ENCODE measurements around the gene PCCB.
A peak's percentile ranks its signal among the peaks of the same experiment; 100 is the strongest.

The PCCB gene

GRCh38 chr3:136277115-136277514 lies 27.0 kb downstream of the PCCB start:
- DNase-seq (ENCODE audit: insufficient read length, low spot score) (no peak), FAIRE-seq (no peak)
- no peak for TF ChIP-seq POLR2A (IDR thresholded peaks at IDR 0.05; ENCODE audit: low read depth, low read length)

- FAIRE-seq (no peak), DNase-seq (ENCODE audit: insufficient read length, low spot score) (no peak)
- TF ChIP-seq POLR2A (IDR thresholded peaks at IDR 0.05; ENCODE audit: low read depth, low read length) = no peak
Observed at GRCh38 chr3:136277634-136278033, 27.5 kb downstream of the PCCB start.

- FAIRE-seq = no peak
- no peak for DNase-seq (ENCODE audit: insufficient read length, low spot score)
- TF ChIP-seq POLR2A (IDR thresholded peaks at IDR 0.05; ENCODE audit: low read depth, low read length) = no peak
Observed at GRCh38 chr3:136279092-136279491, 29.0 kb downstream of the PCCB start.

GRCh38 chr3:136280961-136281360 lies 30.8 kb downstream of the PCCB start:
- FAIRE-seq (no peak), DNase-seq (ENCODE audit: insufficient read length, low spot score) (no peak)
- no peak for TF ChIP-seq POLR2A (IDR thresholded peaks at IDR 0.05; ENCODE audit: low read depth, low read length)

- no peak for DNase-seq (ENCODE audit: insufficient read length, low spot score)
- no peak for FAIRE-seq
- no peak for TF ChIP-seq POLR2A (IDR thresholded peaks at IDR 0.05; ENCODE audit: low read depth, low read length)
Observed at GRCh38 chr3:136281966-136282520, 31.9 kb downstream of the PCCB start.

GRCh38 chr3:136283627-136284026 lies 33.5 kb downstream of the PCCB start:
- DNase-seq (ENCODE audit: insufficient read length, low spot score) = no peak
- FAIRE-seq = no peak
- TF ChIP-seq POLR2A (IDR thresholded peaks at IDR 0.05; ENCODE audit: low read depth, low read length) = no peak

GRCh38 chr3:136291302-136291701 lies 41.2 kb downstream of the PCCB start:
- FAIRE-seq (no peak), DNase-seq (ENCODE audit: insufficient read length, low spot score) (no peak)
- no peak for TF ChIP-seq POLR2A (IDR thresholded peaks at IDR 0.05; ENCODE audit: low read depth, low read length)

- FAIRE-seq = no peak
- DNase-seq (ENCODE audit: insufficient read length, low spot score) = no peak
- TF ChIP-seq POLR2A (IDR thresholded peaks at IDR 0.05; ENCODE audit: low read depth, low read length) = no peak
Observed at GRCh38 chr3:136292500-136292899, 42.4 kb downstream of the PCCB start.

- FAIRE-seq (no peak), DNase-seq (ENCODE audit: insufficient read length, low spot score) (no peak)
- TF ChIP-seq POLR2A (IDR thresholded peaks at IDR 0.05; ENCODE audit: low read depth, low read length) = no peak
Observed at GRCh38 chr3:136293279-136293678, 43.1 kb downstream of the PCCB start.

- DNase-seq (ENCODE audit: insufficient read length, low spot score) (no peak), FAIRE-seq (no peak)
- TF ChIP-seq POLR2A (IDR thresholded peaks at IDR 0.05; ENCODE audit: low read depth, low read length) = no peak
Observed at GRCh38 chr3:136294176-136294575, 44.0 kb downstream of the PCCB start.

GRCh38 chr3:136296960-136297359 lies 46.8 kb downstream of the PCCB start:
- DNase-seq (ENCODE audit: insufficient read length, low spot score) (no peak), FAIRE-seq (no peak)
- no peak for TF ChIP-seq POLR2A (IDR thresholded peaks at IDR 0.05; ENCODE audit: low read depth, low read length)

GRCh38 chr3:136297826-136298225 lies 47.7 kb downstream of the PCCB start:
- FAIRE-seq (no peak), DNase-seq (ENCODE audit: insufficient read length, low spot score) (no peak)

GRCh38 chr3:136300444-136300843 lies 50.3 kb downstream of the PCCB start:
- no peak for FAIRE-seq
- no peak for DNase-seq (ENCODE audit: insufficient read length, low spot score)
- TF ChIP-seq POLR2A (IDR thresholded peaks at IDR 0.05; ENCODE audit: low read depth, low read length) = no peak

More at GRCh38 chr3:136297826-136298225, 47.7 kb downstream of the PCCB start:
- no peak for TF ChIP-seq POLR2A (IDR thresholded peaks at IDR 0.05; ENCODE audit: low read depth, low read length)

- TF ChIP-seq POLR2A (IDR thresholded peaks at IDR 0.05; ENCODE audit: low read depth, low read length) = no peak
- FAIRE-seq (peak; percentile 95), DNase-seq (ENCODE audit: insufficient read length, low spot score) (peak; percentile 36)
Observed at GRCh38 chr3:136305879-136306278, 55.7 kb downstream of the PCCB start.

GRCh38 chr3:136311261-136311660 lies 61.1 kb downstream of the PCCB start:
- DNase-seq (ENCODE audit: insufficient read length, low spot score) (no peak), FAIRE-seq (no peak)
- TF ChIP-seq POLR2A (IDR thresholded peaks at IDR 0.05; ENCODE audit: low read depth, low read length) = no peak

GRCh38 chr3:136311968-136312367 lies 61.8 kb downstream of the PCCB start:
- DNase-seq (ENCODE audit: insufficient read length, low spot score) = no peak
- no peak for TF ChIP-seq POLR2A (IDR thresholded peaks at IDR 0.05; ENCODE audit: low read depth, low read length)
- FAIRE-seq = peak; percentile 20
